ENCODE results near the gene TSPAN7.

DNA sequence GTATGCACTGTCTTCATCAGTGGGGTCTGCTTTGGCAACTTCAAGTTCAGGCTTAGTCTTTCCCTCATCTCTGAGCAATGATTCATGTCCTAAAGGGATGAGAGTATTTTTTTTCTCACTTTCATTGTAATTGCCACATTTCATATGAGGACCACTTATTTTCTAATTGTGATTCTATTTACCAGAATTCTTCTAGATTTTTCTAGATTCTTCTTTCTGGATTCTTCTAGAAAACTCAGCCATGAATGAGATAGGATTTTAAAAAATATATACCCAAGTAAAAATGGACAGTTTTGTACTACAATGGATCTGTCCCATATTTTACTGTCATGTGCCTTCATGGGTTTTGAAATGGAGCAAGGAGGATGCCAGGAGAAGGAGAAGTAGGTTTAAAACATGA lies 78.4 kb downstream of the TSPAN7 start:
- no peak for TF ChIP-seq POLR2AphosphoS5 (IDR thresholded peaks at IDR 0.05)
- TF ChIP-seq, protein P1, sequence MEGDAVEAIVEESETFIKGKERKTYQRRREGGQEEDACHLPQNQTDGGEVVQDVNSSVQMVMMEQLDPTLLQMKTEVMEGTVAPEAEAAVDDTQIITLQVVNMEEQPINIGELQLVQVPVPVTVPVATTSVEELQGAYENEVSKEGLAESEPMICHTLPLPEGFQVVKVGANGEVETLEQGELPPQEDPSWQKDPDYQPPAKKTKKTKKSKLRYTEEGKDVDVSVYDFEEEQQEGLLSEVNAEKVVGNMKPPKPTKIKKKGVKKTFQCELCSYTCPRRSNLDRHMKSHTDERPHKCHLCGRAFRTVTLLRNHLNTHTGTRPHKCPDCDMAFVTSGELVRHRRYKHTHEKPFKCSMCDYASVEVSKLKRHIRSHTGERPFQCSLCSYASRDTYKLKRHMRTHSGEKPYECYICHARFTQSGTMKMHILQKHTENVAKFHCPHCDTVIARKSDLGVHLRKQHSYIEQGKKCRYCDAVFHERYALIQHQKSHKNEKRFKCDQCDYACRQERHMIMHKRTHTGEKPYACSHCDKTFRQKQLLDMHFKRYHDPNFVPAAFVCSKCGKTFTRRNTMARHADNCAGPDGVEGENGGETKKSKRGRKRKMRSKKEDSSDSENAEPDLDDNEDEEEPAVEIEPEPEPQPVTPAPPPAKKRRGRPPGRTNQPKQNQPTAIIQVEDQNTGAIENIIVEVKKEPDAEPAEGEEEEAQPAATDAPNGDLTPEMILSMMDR (IDR thresholded peaks at IDR 0.05 in 8 of 11, conservative IDR thresholded peaks at IDR 0.05 in 3 of 11), result no peak
- TF ChIP-seq POLR2A (IDR thresholded peaks at IDR 0.05), result no peak

All from spleen (tissue), 7 donors.